ENCODE measurements around the gene ERG28.

ERG28 gene

GRCh38 chr14:75658957-75659356, 1.7 kb downstream of the ERG28 start:
- Histone ChIP-seq H3K4me1 (ENCODE audit: control insufficient read depth, insufficient read depth, low read length) (peaks cover 6% of the 10 kb centered on the region), H3K27me3 (ENCODE audit: control insufficient read depth, insufficient read depth, low read length) (no peaks in the 10 kb centered on the region), H3K9ac (ENCODE audit: low read length) (no peak overlapping the region), H3K4me3 (ENCODE audit: low read depth, low read length) (no peak overlapping the region), H3K27ac (ENCODE audit: low read depth, low read length) (no peak overlapping the region), H3K9me3 (ENCODE audit: control insufficient read depth, insufficient read depth, low read depth, low read length) (no peaks in the 10 kb centered on the region), H3K36me3 (ENCODE audit: control insufficient read depth, insufficient read depth, low read length) (peaks cover 43% of the 10 kb centered on the region)

- peaks cover 42% of the 10 kb centered on the region for H3K36me3 ChIP-seq (ENCODE audit: control insufficient read depth, insufficient read depth, low read length)
- peaks cover 2% of the 10 kb centered on the region; the same call in 1 of the 2 replicates for H3K4me1 ChIP-seq (ENCODE audit: control insufficient read depth, insufficient read depth, low read length)
- H3K27me3 ChIP-seq (ENCODE audit: control insufficient read depth, insufficient read depth, low read length), result no peaks in the 10 kb centered on the region
- H3K9ac ChIP-seq (ENCODE audit: low read length), result no peak overlapping the region
- no peaks in the 10 kb centered on the region for H3K9me3 ChIP-seq (ENCODE audit: control insufficient read depth, insufficient read depth, low read depth, low read length)
- no peak overlapping the region for H3K4me3 ChIP-seq (ENCODE audit: low read depth, low read length)
- no peak overlapping the region for H3K27ac ChIP-seq (ENCODE audit: low read depth, low read length)
Observed at GRCh38 chr14:75657331-75657730, 3.3 kb downstream of the ERG28 start.

- Histone ChIP-seq H3K4me1 (ENCODE audit: control insufficient read depth, insufficient read depth, low read length) (peaks cover 2% of the 10 kb centered on the region; the same call in 1 of the 2 replicates), H3K9ac (ENCODE audit: low read length) (no peak overlapping the region), H3K27me3 (ENCODE audit: control insufficient read depth, insufficient read depth, low read length) (no peaks in the 10 kb centered on the region), H3K4me3 (ENCODE audit: low read depth, low read length) (no peak overlapping the region), H3K27ac (ENCODE audit: low read depth, low read length) (no peak overlapping the region), H3K36me3 (ENCODE audit: control insufficient read depth, insufficient read depth, low read length) (peaks cover 63% of the 10 kb centered on the region), H3K9me3 (ENCODE audit: control insufficient read depth, insufficient read depth, low read depth, low read length) (no peaks in the 10 kb centered on the region)
Observed at GRCh38 chr14:75655235-75655634, 5.4 kb downstream of the ERG28 start.

GRCh38 chr14:75654127-75654732, 6.4 kb downstream of the ERG28 start:
- H3K27ac ChIP-seq (ENCODE audit: low read depth, low read length), result no peak overlapping the region
- H3K4me1 ChIP-seq (ENCODE audit: control insufficient read depth, insufficient read depth, low read length), result no peaks in the 10 kb centered on the region
- peaks cover 73% of the 10 kb centered on the region for H3K36me3 ChIP-seq (ENCODE audit: control insufficient read depth, insufficient read depth, low read length)
- H3K9me3 ChIP-seq (ENCODE audit: control insufficient read depth, insufficient read depth, low read depth, low read length), result no peaks in the 10 kb centered on the region
- H3K27me3 ChIP-seq (ENCODE audit: control insufficient read depth, insufficient read depth, low read length), result no peaks in the 10 kb centered on the region
- no peak overlapping the region for H3K4me3 ChIP-seq (ENCODE audit: low read depth, low read length)
- H3K9ac ChIP-seq (ENCODE audit: low read length), result no peak overlapping the region

- Histone ChIP-seq H3K9me3 (ENCODE audit: control insufficient read depth, insufficient read depth, low read depth, low read length) (no peaks in the 10 kb centered on the region), H3K9ac (ENCODE audit: low read length) (no peak overlapping the region), H3K4me1 (ENCODE audit: control insufficient read depth, insufficient read depth, low read length) (no peaks in the 10 kb centered on the region), H3K4me3 (ENCODE audit: low read depth, low read length) (no peak overlapping the region), H3K27me3 (ENCODE audit: control insufficient read depth, insufficient read depth, low read length) (no peaks in the 10 kb centered on the region), H3K27ac (ENCODE audit: low read depth, low read length) (no peak overlapping the region), H3K36me3 (ENCODE audit: control insufficient read depth, insufficient read depth, low read length) (peaks cover 73% of the 10 kb centered on the region)
Observed at GRCh38 chr14:75653563-75653962, 7.1 kb downstream of the ERG28 start.

GRCh38 chr14:75650253-75651058, 10.2 kb downstream of the ERG28 start:
- H3K9me3 ChIP-seq (ENCODE audit: control insufficient read depth, insufficient read depth, low read depth, low read length), result no peaks in the 10 kb centered on the region
- no peak overlapping the region for H3K27ac ChIP-seq (ENCODE audit: low read depth, low read length)
- H3K4me1 ChIP-seq (ENCODE audit: control insufficient read depth, insufficient read depth, low read length), result peaks cover 3% of the 10 kb centered on the region; the same call in 1 of the 2 replicates
- H3K36me3 ChIP-seq (ENCODE audit: control insufficient read depth, insufficient read depth, low read length), result peaks cover 62% of the 10 kb centered on the region
- H3K4me3 ChIP-seq (ENCODE audit: low read depth, low read length), result no peak overlapping the region
- H3K9ac ChIP-seq (ENCODE audit: low read length), result no peak overlapping the region
- no peaks in the 10 kb centered on the region for H3K27me3 ChIP-seq (ENCODE audit: control insufficient read depth, insufficient read depth, low read length)

- Histone ChIP-seq H3K4me1 (ENCODE audit: control insufficient read depth, insufficient read depth, low read length) (peaks cover 3% of the 10 kb centered on the region; the same call in 1 of the 2 replicates), H3K9me3 (ENCODE audit: control insufficient read depth, insufficient read depth, low read depth, low read length) (no peaks in the 10 kb centered on the region), H3K27me3 (ENCODE audit: control insufficient read depth, insufficient read depth, low read length) (no peaks in the 10 kb centered on the region), H3K9ac (ENCODE audit: low read length) (no peak overlapping the region), H3K4me3 (ENCODE audit: low read depth, low read length) (no peak overlapping the region), H3K36me3 (ENCODE audit: control insufficient read depth, insufficient read depth, low read length) (peaks cover 57% of the 10 kb centered on the region), H3K27ac (ENCODE audit: low read depth, low read length) (no peak overlapping the region)
Observed at GRCh38 chr14:75649773-75650172, 10.9 kb downstream of the ERG28 start.

GRCh38 chr14:75649337-75649736, 11.3 kb downstream of the ERG28 start:
- Histone ChIP-seq H3K4me1 (ENCODE audit: control insufficient read depth, insufficient read depth, low read length) (peaks cover 3% of the 10 kb centered on the region; the same call in 1 of the 2 replicates), H3K9ac (ENCODE audit: low read length) (no peak overlapping the region), H3K27me3 (ENCODE audit: control insufficient read depth, insufficient read depth, low read length) (no peaks in the 10 kb centered on the region), H3K36me3 (ENCODE audit: control insufficient read depth, insufficient read depth, low read length) (peaks cover 54% of the 10 kb centered on the region), H3K27ac (ENCODE audit: low read depth, low read length) (no peak overlapping the region), H3K4me3 (ENCODE audit: low read depth, low read length) (no peak overlapping the region), H3K9me3 (ENCODE audit: control insufficient read depth, insufficient read depth, low read depth, low read length) (no peaks in the 10 kb centered on the region)

GRCh38 chr14:75648066-75648838, 12.4 kb downstream of the ERG28 start:
- peaks cover 53% of the 10 kb centered on the region for H3K36me3 ChIP-seq (ENCODE audit: control insufficient read depth, insufficient read depth, low read length)
- H3K9me3 ChIP-seq (ENCODE audit: control insufficient read depth, insufficient read depth, low read depth, low read length), result no peaks in the 10 kb centered on the region
- H3K4me3 ChIP-seq (ENCODE audit: low read depth, low read length), result no peak overlapping the region
- no peak overlapping the region for H3K9ac ChIP-seq (ENCODE audit: low read length)
- H3K4me1 ChIP-seq (ENCODE audit: control insufficient read depth, insufficient read depth, low read length), result peaks cover 3% of the 10 kb centered on the region; the same call in 1 of the 2 replicates
- H3K27me3 ChIP-seq (ENCODE audit: control insufficient read depth, insufficient read depth, low read length), result no peaks in the 10 kb centered on the region
- no peak overlapping the region for H3K27ac ChIP-seq (ENCODE audit: low read depth, low read length)

GRCh38 chr14:75647640-75648039, 13.0 kb downstream of the ERG28 start:
- H3K4me3 ChIP-seq (ENCODE audit: low read depth, low read length), result no peak overlapping the region
- H3K9ac ChIP-seq (ENCODE audit: low read length), result no peak overlapping the region
- H3K36me3 ChIP-seq (ENCODE audit: control insufficient read depth, insufficient read depth, low read length), result peaks cover 49% of the 10 kb centered on the region
- H3K27me3 ChIP-seq (ENCODE audit: control insufficient read depth, insufficient read depth, low read length), result no peaks in the 10 kb centered on the region
- H3K9me3 ChIP-seq (ENCODE audit: control insufficient read depth, insufficient read depth, low read depth, low read length), result no peaks in the 10 kb centered on the region
- H3K4me1 ChIP-seq (ENCODE audit: control insufficient read depth, insufficient read depth, low read length), result peaks cover 3% of the 10 kb centered on the region; the same call in 1 of the 2 replicates
- no peak overlapping the region for H3K27ac ChIP-seq (ENCODE audit: low read depth, low read length)

GRCh38 chr14:75646762-75647161, 13.9 kb downstream of the ERG28 start:
- Histone ChIP-seq H3K4me1 (ENCODE audit: control insufficient read depth, insufficient read depth, low read length) (peaks cover 3% of the 10 kb centered on the region; the same call in 1 of the 2 replicates), H3K9me3 (ENCODE audit: control insufficient read depth, insufficient read depth, low read depth, low read length) (no peaks in the 10 kb centered on the region), H3K9ac (ENCODE audit: low read length) (no peak overlapping the region), H3K36me3 (ENCODE audit: control insufficient read depth, insufficient read depth, low read length) (peaks cover 43% of the 10 kb centered on the region), H3K27ac (ENCODE audit: low read depth, low read length) (no peak overlapping the region), H3K4me3 (ENCODE audit: low read depth, low read length) (no peak overlapping the region), H3K27me3 (ENCODE audit: control insufficient read depth, insufficient read depth, low read length) (no peaks in the 10 kb centered on the region)

All from HUES6 (cell line).